Trophoblast cell (in vitro differentiated cells and primary cell): Measurements from ENCODE around the gene FAM107B.

ENCODE experiments used
- DNase-seq, 2 donors: peaks; one replicate each; pipeline ENCODE4 v3.0.0-alpha.2; 2016
- H2AFZ ChIP-seq: 2 replicates; pipeline ENCODE4 v1.6.1; 2013; ENCODE audit warnings: low read length, moderate library complexity, mild to moderate bottlenecking; ENCODE audit not compliant: insufficient read depth, poor library complexity
- H2AK5ac ChIP-seq: 2 replicates; pipeline ENCODE4 v1.6.1; 2013; ENCODE audit warnings: mild to moderate bottlenecking, low read length
- H2BK120ac ChIP-seq: 2 replicates; pipeline ENCODE4 v1.6.1; 2013; ENCODE audit warnings: low read length, mild to moderate bottlenecking, moderate library complexity; ENCODE audit not compliant: insufficient read depth, poor library complexity
- H2BK12ac ChIP-seq: 2 replicates; pipeline ENCODE4 v1.6.1; 2013; ENCODE audit warnings: mild to moderate bottlenecking, low read length, moderate library complexity
- H2BK5ac ChIP-seq: 2 replicates; pipeline ENCODE4 v1.6.1; 2013; ENCODE audit warnings: low read length, low read depth, moderate library complexity, mild to moderate bottlenecking; ENCODE audit not compliant: poor library complexity
- H3K14ac ChIP-seq: 2 replicates; pipeline ENCODE4 v1.6.1; 2013; ENCODE audit warnings: mild to moderate bottlenecking, low read length
- H3K18ac ChIP-seq: 2 replicates; pipeline ENCODE4 v1.6.1; 2013; ENCODE audit warnings: mild to moderate bottlenecking, low read length
- H3K23ac ChIP-seq: 2 replicates; pipeline ENCODE4 v1.6.1; 2013; ENCODE audit warnings: low read length
- H3K27ac ChIP-seq: 2 replicates; pipeline ENCODE4 v1.5.1; 2013; ENCODE audit warnings: low read depth, mild to moderate bottlenecking, inconsistent platforms, low read length, moderate library complexity
- H3K27me3 ChIP-seq: 2 replicates; pipeline ENCODE4 v1.6.1; 2013; ENCODE audit warnings: inconsistent platforms, mild to moderate bottlenecking, low read length, moderate library complexity; ENCODE audit not compliant: insufficient read depth
- H3K36me3 ChIP-seq, 2 experiments: 1 replicate in 1 of 2; 2 replicates in 1 of 2; pipeline ENCODE4 v1.6.1; 2013; ENCODE audit warnings: low read length in 2 of 2, mild to moderate bottlenecking in 2 of 2, moderate library complexity in 1 of 2; ENCODE audit not compliant: insufficient read depth in 2 of 2, control insufficient read depth in 1 of 2
- H3K4ac ChIP-seq: 2 replicates; pipeline ENCODE4 v1.6.1; 2013; ENCODE audit warnings: low read depth, mild to moderate bottlenecking, low read length, moderate library complexity
- H3K4me1 ChIP-seq, 2 experiments: 1 replicate in 1 of 2; 2 replicates in 1 of 2; pipeline ENCODE4 v1.6.1; 2013; ENCODE audit warnings: low read length in 2 of 2, mild to moderate bottlenecking in 2 of 2, moderate library complexity in 1 of 2; ENCODE audit not compliant: insufficient read depth in 2 of 2, control insufficient read depth in 1 of 2
- H3K4me2 ChIP-seq: 2 replicates; pipeline ENCODE4 v1.6.1; 2013; ENCODE audit warnings: inconsistent platforms, mild to moderate bottlenecking, low read length, moderate library complexity
- H3K4me3 ChIP-seq: 2 replicates; pipeline ENCODE4 v1.5.1; 2013; ENCODE audit warnings: mild to moderate bottlenecking, low read depth, low read length, inconsistent platforms
- H3K79me1 ChIP-seq: one replicate; pipeline ENCODE4 v1.6.1; 2013; ENCODE audit warnings: low read length
- H3K79me2 ChIP-seq: 2 replicates; pipeline ENCODE4 v1.6.1; 2013; ENCODE audit warnings: low read length, mild to moderate bottlenecking; ENCODE audit not compliant: control insufficient read depth, insufficient read depth, poor library complexity
- H3K9ac ChIP-seq: 2 replicates; pipeline ENCODE4 v1.6.1; 2013; ENCODE audit warnings: mild to moderate bottlenecking, low read length
- H3K9me3 ChIP-seq: 2 replicates; pipeline ENCODE4 v1.6.1; 2013; ENCODE audit warnings: low read depth, mild to moderate bottlenecking, control low read depth, inconsistent platforms, low read length; ENCODE audit not compliant: insufficient read depth
- H4K12ac ChIP-seq: 2 replicates; pipeline ENCODE4 v1.6.1; 2013; ENCODE audit warnings: low read depth, mild to moderate bottlenecking, low read length, moderate library complexity
- H4K8ac ChIP-seq: 2 replicates; pipeline ENCODE4 v1.6.1; 2013; ENCODE audit warnings: low read depth, mild to moderate bottlenecking, low read length, moderate library complexity
- H4K91ac ChIP-seq: one replicate; pipeline ENCODE4 v1.6.1; 2013; ENCODE audit warnings: low read depth, mild to moderate bottlenecking, low read length, moderate library complexity
- WGBS: extraction: QIAGEN DNeasy Blood & Tissue Kit; methylation state at CpG from one replicate; pipeline ENCODE4 v1.1.7; 2013; ENCODE audit warnings: missing lambda C conversion rate; ENCODE audit not compliant: insufficient read length, insufficient coverage; ENCODE audit errors: extremely low coverage; 5-methylcytosine and 5-hydroxymethylcytosine counted together

Gene FAM107B

DNA sequence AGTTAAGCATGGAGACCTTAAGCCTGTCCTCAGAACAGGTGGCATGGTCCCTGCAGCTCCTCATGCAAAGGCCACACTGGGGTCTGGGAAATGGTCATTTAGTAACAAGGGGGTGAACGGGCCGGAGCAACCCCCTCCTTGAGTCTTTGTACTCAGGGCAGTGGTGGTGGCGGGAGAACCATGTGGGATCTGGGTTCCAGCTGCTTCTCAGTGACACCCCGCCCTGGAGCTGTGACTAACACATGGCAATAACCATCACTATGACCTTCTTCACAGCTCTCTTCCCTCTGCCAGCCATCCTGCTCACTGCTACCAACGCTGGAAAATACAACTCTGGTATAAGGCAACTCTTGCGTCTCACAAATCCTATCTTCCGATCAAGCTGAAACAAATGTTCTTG is 240.5 kb downstream of the FAM107B start:
- no peak overlapping the region for H4K12ac ChIP-seq
- H3K27ac ChIP-seq: no peak overlapping the region
- H3K9me3 ChIP-seq: no peaks in the 10 kb centered on the region
- H3K79me2 ChIP-seq: no peaks in the 10 kb centered on the region
- no CpG with 5 or more reads among the region's 7 CpGs for WGBS
- H3K23ac ChIP-seq: no peak overlapping the region
- H2BK5ac ChIP-seq: no peak overlapping the region
- H3K36me3 ChIP-seq: peaks cover 7 to 22% of the 10 kb centered on the region in 2 experiments
- no peak overlapping the region for H2AK5ac ChIP-seq
- DNase-seq: no peak
- H4K8ac ChIP-seq: no peak overlapping the region
- no peak overlapping the region for H2BK12ac ChIP-seq
- no peak overlapping the region for H3K9ac ChIP-seq
- H3K4me2 ChIP-seq: no peak overlapping the region
- no peak overlapping the region for H2AFZ ChIP-seq
- H3K27me3 ChIP-seq: no peaks in the 10 kb centered on the region
- peaks cover 11 to 12% of the 10 kb centered on the region in 2 experiments for H3K4me1 ChIP-seq
- H3K79me1 ChIP-seq: no peaks in the 10 kb centered on the region
- no peak overlapping the region for H3K14ac ChIP-seq
- no peak overlapping the region for H3K18ac ChIP-seq
- no peak overlapping the region for H3K4ac ChIP-seq
- H2BK120ac ChIP-seq: no peak overlapping the region
- no peak overlapping the region for H3K4me3 ChIP-seq
- H4K91ac ChIP-seq: no peak overlapping the region

DNA sequence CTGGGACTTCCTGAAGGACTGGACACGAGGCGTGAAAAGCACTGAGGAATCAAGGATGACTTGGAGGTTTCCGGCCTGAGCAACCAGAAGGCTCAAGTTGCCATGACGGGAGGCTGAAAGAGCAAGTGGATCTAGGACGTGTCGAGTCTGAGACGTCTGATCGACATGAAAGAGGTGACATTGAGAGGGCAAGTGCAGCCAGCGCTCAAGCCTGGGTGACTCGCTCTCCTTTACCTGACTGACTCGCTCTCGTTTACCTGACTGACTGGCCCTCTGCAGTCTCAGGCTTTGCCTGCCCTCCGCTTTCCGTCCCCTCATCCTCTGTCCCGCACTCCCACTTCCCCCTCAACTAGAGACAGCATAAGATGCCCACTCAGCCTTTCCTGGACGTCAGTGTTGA is 241.4 kb downstream of the FAM107B start:
- Histone ChIP-seq H2BK5ac (no peak overlapping the region), H2AK5ac (no peak overlapping the region), H3K18ac (no peak overlapping the region), H2AFZ (no peak overlapping the region), H3K36me3 (peaks cover 7 to 22% of the 10 kb centered on the region in 2 experiments), H3K9me3 (no peaks in the 10 kb centered on the region), H3K4me1 (peaks cover 11 to 12% of the 10 kb centered on the region in 2 experiments), H2BK120ac (no peak overlapping the region), H3K79me2 (no peaks in the 10 kb centered on the region), H4K91ac (no peak overlapping the region), H3K4ac (no peak overlapping the region), H3K4me3 (no peak overlapping the region), H3K79me1 (no peaks in the 10 kb centered on the region), H3K27me3 (no peaks in the 10 kb centered on the region), H4K12ac (no peak overlapping the region), H3K27ac (no peak overlapping the region), H3K14ac (no peak overlapping the region), H3K23ac (no peak overlapping the region), H3K9ac (peak overlapping the region; percentile 17), H4K8ac (no peak overlapping the region), H2BK12ac (no peak overlapping the region), H3K4me2 (no peak overlapping the region)
- WGBS: no CpG with 5 or more reads among the region's 16 CpGs
- DNase-seq: no peak

- Histone ChIP-seq H4K12ac (no peak overlapping the region), H3K79me1 (no peaks in the 10 kb centered on the region), H2AK5ac (no peak overlapping the region), H3K9me3 (no peaks in the 10 kb centered on the region), H3K4me2 (no peak overlapping the region), H3K36me3 (peaks cover 7 to 22% of the 10 kb centered on the region in 2 experiments), H2BK5ac (no peak overlapping the region), H3K4ac (no peak overlapping the region), H3K14ac (no peak overlapping the region), H3K18ac (no peak overlapping the region), H3K23ac (no peak overlapping the region), H4K8ac (no peak overlapping the region), H3K4me1 (peaks cover 11 to 12% of the 10 kb centered on the region in 2 experiments), H4K91ac (no peak overlapping the region), H3K27ac (no peak overlapping the region), H3K27me3 (no peaks in the 10 kb centered on the region), H3K9ac (no peak overlapping the region), H2BK12ac (no peak overlapping the region), H3K79me2 (no peaks in the 10 kb centered on the region), H3K4me3 (no peak overlapping the region), H2AFZ (no peak overlapping the region), H2BK120ac (no peak overlapping the region)
- peak; percentile 97 to 98 for DNase-seq
- no CpG with 5 or more reads among the region's 17 CpGs for WGBS
These were observed 242.0 kb downstream of the FAM107B start for GRCh38 chr10:14532473-14533251.

DNA sequence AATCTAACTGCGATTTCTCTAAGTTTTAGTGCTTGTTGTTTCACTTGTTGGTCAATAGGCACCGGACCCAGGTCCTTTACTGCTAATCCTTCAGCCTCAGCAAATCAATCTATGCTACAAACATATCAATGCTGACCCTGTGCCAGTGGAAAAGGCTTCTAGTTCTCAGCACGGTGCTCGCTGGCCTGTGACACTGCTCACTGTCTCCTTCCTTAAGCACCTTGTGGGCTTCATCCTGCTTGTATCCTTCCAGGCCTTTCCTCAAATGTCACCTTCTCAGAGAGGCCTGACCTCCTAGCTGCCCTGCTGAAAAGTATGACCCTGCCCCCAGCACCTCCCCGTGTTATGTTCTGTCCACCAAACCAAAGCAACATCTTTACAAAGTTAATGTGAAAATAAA is 242.7 kb downstream of the FAM107B start:
- Histone ChIP-seq H3K4ac (no peak overlapping the region), H4K12ac (no peak overlapping the region), H3K27me3 (no peaks in the 10 kb centered on the region), H3K79me1 (no peaks in the 10 kb centered on the region), H2BK120ac (no peak overlapping the region), H2AK5ac (no peak overlapping the region), H3K4me3 (no peak overlapping the region), H3K36me3 (peaks cover 7 to 18% of the 10 kb centered on the region in 2 experiments), H3K79me2 (no peaks in the 10 kb centered on the region), H3K27ac (no peak overlapping the region), H4K8ac (no peak overlapping the region), H3K9me3 (no peaks in the 10 kb centered on the region), H3K18ac (no peak overlapping the region), H2AFZ (no peak overlapping the region), H2BK5ac (no peak overlapping the region), H3K4me1 (peaks cover 10 to 11% of the 10 kb centered on the region in 2 experiments), H3K9ac (no peak overlapping the region), H3K14ac (no peak overlapping the region), H4K91ac (no peak overlapping the region), H3K4me2 (no peak overlapping the region), H2BK12ac (no peak overlapping the region), H3K23ac (no peak overlapping the region)
- no CpG with 5 or more reads among the region's 5 CpGs for WGBS
- DNase-seq: no peak
